ENCODE data around the gene MC5R. TPM values are rescaled to one million over a fixed set of nuclear protein-coding genes. Genes with fewer than 3 reads are reported as not detected.

MC5R gene
- total and polyA plus RNA-seq, 2 experiments from 2014 or later = 0.11 TPM; not detected in 1

- Histone ChIP-seq H3K4me3 (no peak overlapping the region), H3K27me3 (ENCODE audit: insufficient read depth) (no peaks in the 10 kb centered on the region), H3F3A (replicated peaks; ENCODE audit: low read depth) (no peaks in the 10 kb centered on the region), H3K36me3 (ENCODE audit: insufficient read depth) (0 out of 2 replicates have a peak, but pooled peaks cover 5% of the 10 kb centered on the region), H3K9me2 (ENCODE audit: insufficient read depth) (peaks cover 6% of the 10 kb centered on the region; the same call in 1 of the 2 replicates), H2AFZ (peak overlapping the region; percentile 95), H3K27ac (ENCODE audit: low read depth) (no peak overlapping the region), H3K79me2 (replicated peaks; ENCODE audit: insufficient read depth) (no peaks in the 10 kb centered on the region), H3K4me1 (ENCODE audit: insufficient read depth) (peaks cover 12% of the 10 kb centered on the region), H3K4me2 (peak overlapping the region; percentile 46), H4K20me1 (replicated peaks; ENCODE audit: insufficient read depth) (no peaks in the 10 kb centered on the region)
- peaks cover 13% of the 10 kb centered on the region for H3K4me1 Mint-ChIP-seq
- peak overlapping the region; percentile 37 for H3K27ac Mint-ChIP-seq
- peaks cover 3% of the 10 kb centered on the region for H3K27me3 Mint-ChIP-seq (ENCODE audit: insufficient read depth, low read depth, poor library complexity)
- TF ChIP-seq, protein P1, sequence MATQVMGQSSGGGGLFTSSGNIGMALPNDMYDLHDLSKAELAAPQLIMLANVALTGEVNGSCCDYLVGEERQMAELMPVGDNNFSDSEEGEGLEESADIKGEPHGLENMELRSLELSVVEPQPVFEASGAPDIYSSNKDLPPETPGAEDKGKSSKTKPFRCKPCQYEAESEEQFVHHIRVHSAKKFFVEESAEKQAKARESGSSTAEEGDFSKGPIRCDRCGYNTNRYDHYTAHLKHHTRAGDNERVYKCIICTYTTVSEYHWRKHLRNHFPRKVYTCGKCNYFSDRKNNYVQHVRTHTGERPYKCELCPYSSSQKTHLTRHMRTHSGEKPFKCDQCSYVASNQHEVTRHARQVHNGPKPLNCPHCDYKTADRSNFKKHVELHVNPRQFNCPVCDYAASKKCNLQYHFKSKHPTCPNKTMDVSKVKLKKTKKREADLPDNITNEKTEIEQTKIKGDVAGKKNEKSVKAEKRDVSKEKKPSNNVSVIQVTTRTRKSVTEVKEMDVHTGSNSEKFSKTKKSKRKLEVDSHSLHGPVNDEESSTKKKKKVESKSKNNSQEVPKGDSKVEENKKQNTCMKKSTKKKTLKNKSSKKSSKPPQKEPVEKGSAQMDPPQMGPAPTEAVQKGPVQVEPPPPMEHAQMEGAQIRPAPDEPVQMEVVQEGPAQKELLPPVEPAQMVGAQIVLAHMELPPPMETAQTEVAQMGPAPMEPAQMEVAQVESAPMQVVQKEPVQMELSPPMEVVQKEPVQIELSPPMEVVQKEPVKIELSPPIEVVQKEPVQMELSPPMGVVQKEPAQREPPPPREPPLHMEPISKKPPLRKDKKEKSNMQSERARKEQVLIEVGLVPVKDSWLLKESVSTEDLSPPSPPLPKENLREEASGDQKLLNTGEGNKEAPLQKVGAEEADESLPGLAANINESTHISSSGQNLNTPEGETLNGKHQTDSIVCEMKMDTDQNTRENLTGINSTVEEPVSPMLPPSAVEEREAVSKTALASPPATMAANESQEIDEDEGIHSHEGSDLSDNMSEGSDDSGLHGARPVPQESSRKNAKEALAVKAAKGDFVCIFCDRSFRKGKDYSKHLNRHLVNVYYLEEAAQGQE (IDR thresholded peaks at IDR 0.05; ENCODE audit: unreplicated experiment) = no peak
- TF ChIP-seq ZNF331 (CRISPR knock-in tag; IDR thresholded peaks at IDR 0.05; ENCODE audit: low read depth) = no peak
- no peak for TF ChIP-seq ZNF114 (CRISPR knock-in tag; IDR thresholded peaks at IDR 0.05)
- TF ChIP-seq ZNF462 (CRISPR knock-in tag; IDR thresholded peaks at IDR 0.05) = no peak
- no peak for TF ChIP-seq JUNB (IDR thresholded peaks at IDR 0.05; ENCODE audit: unreplicated experiment)
- no peak for TF ChIP-seq CTCF (conservative IDR thresholded peaks at IDR 0.05; ENCODE audit: low read depth in 2 of 2)
- no peak for TF ChIP-seq CREB1 (CRISPR knock-in tag; IDR thresholded peaks at IDR 0.05; ENCODE audit: low read depth)
- TF ChIP-seq ETS1 (IDR thresholded peaks at IDR 0.05) = no peak
- no peak for TF ChIP-seq EZH2phosphoT487 (IDR thresholded peaks at IDR 0.05; ENCODE audit: unreplicated experiment)
- TF ChIP-seq NANOG (IDR thresholded peaks at IDR 0.05; ENCODE audit: borderline replicate concordance) = no peak
- TF ChIP-seq POLR2AphosphoS5 (IDR thresholded peaks at IDR 0.05; ENCODE audit: low read depth) = no peak
- peak; percentile 11 for DNase-seq (ENCODE audit: low spot score)
- H3K36me3 Mint-ChIP-seq (ENCODE audit: low read depth) = no peaks in the 10 kb centered on the region
- peaks cover 13% of the 10 kb centered on the region for H3K9me3 Mint-ChIP-seq
- peak; percentile 58; the same call in 2 of the 3 replicates for ATAC-seq
- no peak overlapping the region for H3K4me3 Mint-ChIP-seq
Observed at GRCh38 chr18:13775058-13775457, 48.9 kb upstream of the MC5R start.
